Activated CD8-positive, alpha-beta memory T cell treated with anti-CD3 and anti-CD28 coated beads for 1 hour (primary cell): Measurements from ENCODE around the gene DZIP1L.
"Not testable (repeated sequence)": the region's sequence is repeated elsewhere in the genome, so short reads cannot be mapped to it uniquely, and the experiment has no call there.

Experiments used
- DNase-seq, 2 donors: peaks; one replicate each; pipeline ENCODE4 v3.0.0-alpha.2; 2020; ENCODE audit warnings: low read depth in 1 of 2; ENCODE audit errors: extremely low read depth in 1 of 2

The DZIP1L gene

DNA sequence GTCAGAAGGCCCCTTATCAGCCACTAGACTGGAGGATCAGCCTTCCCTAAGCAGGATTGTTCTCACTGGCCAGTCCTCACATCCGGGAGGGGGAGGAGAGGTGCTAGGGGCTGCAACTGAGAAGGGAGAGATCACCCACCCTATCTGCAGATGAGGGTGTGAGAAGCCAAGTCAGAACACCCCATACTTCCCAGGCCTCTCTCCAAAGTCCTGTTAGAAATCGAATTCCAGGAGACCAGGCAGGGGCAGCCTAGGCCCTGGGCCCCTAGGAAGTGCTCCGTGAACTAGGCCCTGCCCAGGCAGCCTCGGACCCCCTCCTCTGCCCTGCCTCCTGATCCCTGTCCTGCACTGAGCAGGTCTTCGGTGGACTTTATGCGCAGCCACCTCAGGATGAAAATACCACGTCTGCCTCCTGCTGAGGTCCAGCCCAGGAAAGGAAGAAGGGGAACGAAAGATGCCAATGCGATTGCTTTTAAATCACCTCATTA is 933 bp downstream of the DZIP1L start:
- no peak for DNase-seq

GRCh38 chr3:138113326-138113725 is 2.1 kb downstream of the DZIP1L start:
- DNase-seq = no peak

DNA sequence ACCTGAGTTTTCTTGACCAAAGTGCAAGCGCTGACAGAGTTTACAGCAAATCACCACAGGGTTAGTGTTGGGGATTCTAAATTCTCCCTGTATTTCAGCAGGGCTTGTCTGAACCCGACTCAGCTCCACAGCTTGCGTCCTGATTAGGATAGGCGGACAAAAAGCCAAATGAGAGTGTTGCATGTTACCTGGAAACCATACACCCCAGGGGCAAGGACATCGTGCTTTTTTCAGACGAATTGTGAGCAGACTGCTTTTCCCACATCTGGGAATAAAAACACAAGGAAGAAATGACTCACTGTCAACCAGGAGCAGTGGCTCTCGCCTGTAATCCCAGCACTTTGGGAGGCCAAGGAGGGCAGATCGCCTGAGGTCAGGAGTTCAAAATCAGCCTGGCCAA is 3.0 kb downstream of the DZIP1L start:
- DNase-seq = no peak

DNA sequence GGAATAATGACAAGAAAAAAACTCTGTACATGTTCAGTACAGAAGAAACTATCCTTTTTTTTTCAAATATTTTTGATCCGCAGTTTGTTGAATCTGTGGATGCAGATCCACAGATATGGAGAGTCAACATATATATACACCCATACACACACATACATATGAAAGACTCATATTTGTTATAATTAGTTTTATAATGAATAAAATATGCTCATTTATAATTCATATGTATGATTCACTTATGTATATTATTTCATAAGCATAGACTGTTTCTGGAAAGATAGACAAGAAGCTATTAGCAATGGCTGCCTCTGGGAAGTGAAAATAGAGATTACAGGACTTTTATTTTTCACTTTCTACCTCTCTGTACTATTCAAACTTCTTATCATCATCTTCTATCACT is 9.8 kb downstream of the DZIP1L start:
- DNase-seq = no peak

GRCh38 chr3:138103466-138103865 is 11.9 kb downstream of the DZIP1L start:
- no peak for DNase-seq

- DNase-seq = not testable (repeated sequence)
Observed at GRCh38 chr3:138101351-138101940, 14.0 kb downstream of the DZIP1L start.

DNA sequence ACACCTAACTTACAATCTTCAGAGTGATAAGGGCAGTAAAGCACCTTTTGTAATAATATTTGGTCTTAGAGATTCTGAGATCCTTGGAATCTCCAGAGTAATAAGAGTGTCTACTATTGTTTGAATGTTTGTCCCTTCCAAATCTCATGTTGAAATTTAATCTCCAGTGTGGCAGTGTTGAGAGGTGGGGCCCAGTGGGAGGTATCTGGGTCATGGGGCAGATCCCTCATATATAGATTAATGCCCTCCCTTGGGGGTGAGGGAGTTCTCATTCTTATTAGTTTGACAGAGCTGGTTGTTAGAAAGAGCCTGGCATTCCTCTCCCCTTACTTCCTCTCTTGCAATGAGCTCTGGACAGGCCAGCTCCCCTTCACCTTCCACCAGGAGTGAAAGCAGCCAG is 16.0 kb downstream of the DZIP1L start:
- DNase-seq = no peak

- DNase-seq = no peak
Observed at GRCh38 chr3:138097192-138098172, 17.9 kb downstream of the DZIP1L start.

GRCh38 chr3:138093721-138094120 is 21.7 kb downstream of the DZIP1L start:
- DNase-seq = no peak

DNA sequence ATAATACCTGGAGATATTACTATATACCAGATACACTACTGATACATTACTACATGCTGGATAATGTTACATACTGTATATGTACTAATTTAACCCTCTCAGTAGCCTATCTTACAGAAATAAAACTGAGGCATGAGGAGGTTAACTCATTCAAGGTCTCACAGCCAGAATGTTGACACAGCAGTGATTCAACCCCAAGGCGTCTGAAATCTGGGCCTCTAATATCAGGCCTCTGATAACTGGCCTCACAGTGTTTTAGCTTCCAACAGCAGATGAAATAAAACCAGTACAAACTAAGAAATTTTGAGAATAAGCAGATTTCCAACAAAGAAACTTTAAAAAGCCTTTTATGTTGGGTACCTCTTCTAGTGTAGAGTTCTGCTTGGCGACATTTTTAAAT is 23.4 kb downstream of the DZIP1L start:
- no peak for DNase-seq

DNA sequence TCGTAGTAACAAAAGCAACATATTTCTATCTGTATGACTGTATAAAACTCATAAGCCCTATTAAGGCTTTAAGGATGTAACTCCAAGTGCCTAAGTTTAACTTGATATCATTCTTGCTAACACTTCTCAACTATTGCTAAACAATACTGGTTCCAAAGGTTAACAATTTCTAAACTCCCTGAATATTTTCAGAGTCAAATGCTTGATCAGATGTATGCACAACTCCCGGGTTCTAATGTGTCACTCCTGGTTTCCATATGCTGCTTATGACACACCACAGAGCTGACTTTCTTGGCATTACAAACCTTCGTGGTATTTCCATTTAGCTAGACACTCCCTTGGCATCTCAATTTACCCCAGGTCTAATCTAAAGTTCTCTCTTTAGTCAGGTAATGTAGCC is 26.3 kb downstream of the DZIP1L start:
- no peak for DNase-seq

DNA sequence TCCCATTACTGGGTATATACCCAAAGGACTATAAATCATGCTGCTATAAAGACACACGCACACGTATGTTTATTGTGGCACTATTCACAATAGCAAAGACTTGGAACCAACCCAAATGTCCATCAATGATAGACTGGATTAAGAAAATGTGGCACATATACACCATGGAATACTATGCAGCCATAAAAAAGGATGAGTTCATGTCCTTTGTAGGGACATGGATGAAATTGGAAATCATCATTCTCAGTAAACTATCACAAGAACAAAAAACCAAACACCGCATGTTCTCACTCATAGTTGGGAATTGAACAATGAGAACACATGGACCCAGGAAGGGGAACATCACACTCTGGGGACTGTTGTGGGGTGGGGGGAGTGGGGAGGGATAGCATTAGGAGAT is 29.7 kb downstream of the DZIP1L start:
- not testable (repeated sequence) for DNase-seq

DNA sequence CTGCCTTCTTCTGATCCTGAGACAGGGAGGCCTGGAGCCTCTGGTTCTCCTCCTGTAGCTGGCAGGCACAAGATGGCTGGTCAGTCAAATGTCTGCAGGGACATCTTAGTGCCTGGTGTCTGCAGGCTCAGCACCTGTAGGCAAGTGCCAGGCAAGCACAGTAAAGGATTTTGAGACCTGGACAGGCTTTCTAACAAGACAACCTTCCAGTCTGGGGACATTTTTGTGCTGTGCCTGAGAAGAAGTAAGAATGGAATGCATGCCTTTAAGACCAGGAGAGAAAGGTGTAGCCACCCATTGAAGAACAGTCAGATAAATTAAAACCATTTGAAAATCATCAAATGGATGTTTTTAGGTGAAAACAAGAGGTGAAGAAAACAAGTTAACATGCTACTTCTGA is 31.2 kb downstream of the DZIP1L start:
- DNase-seq = no peak

DNA sequence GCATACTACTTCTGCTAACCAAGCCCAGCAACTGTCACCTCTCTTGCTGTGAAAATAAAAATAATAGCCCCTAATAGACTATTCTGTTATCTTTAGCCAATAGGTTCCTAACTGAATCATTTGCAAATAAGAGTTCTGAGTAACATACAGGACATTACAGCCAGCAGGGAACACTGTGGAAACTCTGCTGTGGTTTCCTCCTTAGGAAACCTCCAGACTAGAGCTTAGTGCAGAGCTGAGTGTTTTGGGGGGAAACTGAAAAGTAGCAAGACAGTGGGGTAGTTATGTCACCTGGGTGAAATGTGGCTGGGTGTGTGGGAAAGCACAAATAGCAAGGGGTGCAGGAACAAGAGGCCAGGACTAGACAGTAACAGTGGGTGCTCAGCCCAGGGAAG is 32.4 kb downstream of the DZIP1L start:
- no peak for DNase-seq

GRCh38 chr3:138082085-138082991 is 33.1 kb downstream of the DZIP1L start:
- DNase-seq = no peak

DNA sequence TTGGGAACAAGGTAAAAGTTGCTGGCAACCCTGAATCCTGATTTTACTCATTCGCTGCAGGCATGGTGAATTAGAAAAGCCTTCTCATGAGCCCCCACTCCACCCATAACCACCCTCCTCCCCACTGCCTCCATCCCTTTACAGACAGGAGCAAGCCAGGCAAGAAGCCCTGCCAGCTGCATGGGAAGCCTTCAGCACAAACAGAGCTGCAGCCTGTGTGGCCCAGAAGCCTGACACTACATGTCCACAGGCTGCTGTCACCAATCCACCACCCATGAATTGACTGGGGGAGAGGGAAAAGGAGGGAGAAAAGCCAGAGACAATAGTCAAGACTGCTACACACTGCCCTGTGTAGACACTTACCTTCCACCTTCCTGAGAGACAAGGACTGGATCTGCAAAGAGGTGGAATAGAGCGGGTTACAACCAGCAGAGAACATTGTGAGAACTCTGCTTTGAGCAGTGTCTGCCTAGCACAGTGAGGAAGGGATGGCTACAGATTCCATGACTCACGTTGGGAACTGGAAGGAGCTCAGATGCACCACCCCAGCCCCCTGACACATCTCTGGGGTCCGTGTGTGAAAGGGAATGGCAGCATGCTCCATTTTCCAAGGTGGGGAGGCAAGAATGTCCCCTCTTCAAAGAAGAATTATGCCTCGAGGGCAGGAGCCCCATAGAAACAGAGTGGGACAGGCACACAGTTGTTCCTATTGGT is 33.9 kb downstream of the DZIP1L start:
- no peak for DNase-seq

- DNase-seq = no peak
Observed at GRCh38 chr3:138079901-138080300, 35.5 kb downstream of the DZIP1L start.

- no peak for DNase-seq
Observed at GRCh38 chr3:138078901-138079344, 36.5 kb downstream of the DZIP1L start.

GRCh38 chr3:138078096-138078495 is 37.3 kb downstream of the DZIP1L start:
- no peak for DNase-seq

DNA sequence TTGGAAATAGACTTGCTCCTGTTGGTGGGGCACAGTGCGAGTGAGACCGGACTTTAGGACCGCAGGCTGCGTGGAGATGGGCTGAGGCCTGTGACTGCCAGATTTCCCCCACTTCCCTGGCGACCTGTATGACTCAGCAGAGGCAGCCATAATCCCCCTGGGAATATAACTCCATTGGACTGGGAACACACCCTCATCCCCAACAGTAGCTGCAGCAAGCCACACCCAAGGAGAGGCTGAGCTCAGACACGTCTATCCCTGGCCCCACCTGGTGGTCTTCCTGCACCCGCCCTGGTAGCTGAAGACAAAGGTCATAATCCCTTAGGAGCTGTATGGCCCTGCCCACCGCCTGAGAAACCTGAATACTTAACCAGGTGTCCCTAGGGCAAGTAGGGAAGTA is 42.6 kb downstream of the DZIP1L start:
- DNase-seq = no peak
